ENCODE measurements around the gene ZPLD1. TPM values are rescaled to one million over a fixed set of nuclear protein-coding genes. Genes with fewer than 3 reads are reported as not detected.

ZPLD1 gene
- total RNA-seq, 1 donor from 2014 or later = not detected

- TF ChIP-seq CTCF (IDR thresholded peaks at IDR 0.05) = no peak
- DNase-seq (no peak), ATAC-seq (ENCODE audit: low read depth) (no peak)
- Mint-ChIP-seq H3K36me3 (ENCODE audit: low read depth) (no peaks in the 10 kb centered on the region), H3K27ac (no peak overlapping the region), H3K9me3 (no peaks in the 10 kb centered on the region), H3K4me3 (no peak overlapping the region), H3K4me1 (no peaks in the 10 kb centered on the region), H3K27me3 (peaks cover 16% of the 10 kb centered on the region)
- intact Hi-C loops (cut with micrococcal nuclease) = no loop called here
- CTCF ChIA-PET = interaction anchor here (1.2 kb wide), 1 partner anchor 285 kb away, joined by 4 read pairs; no protein-coding TSS in a partner anchor
- POLR2A ChIA-PET = no interaction called here
Observed at GRCh38 chr3:102514241-102514640, 79.4 kb downstream of the ZPLD1 start.

- ChIA-PET CTCF (no interaction called here), POLR2A (no interaction called here)
- TF ChIP-seq CTCF (IDR thresholded peaks at IDR 0.05) = no peak
- H3K4me1 Mint-ChIP-seq = peaks cover 13% of the 10 kb centered on the region
- H3K4me3 Mint-ChIP-seq = no peak overlapping the region
- peaks cover 28% of the 10 kb centered on the region for H3K27me3 Mint-ChIP-seq
- H3K27ac Mint-ChIP-seq = no peak overlapping the region
- H3K9me3 Mint-ChIP-seq = no peaks in the 10 kb centered on the region
- intact Hi-C loops (cut with micrococcal nuclease) = no loop called here
- no peak for ATAC-seq (ENCODE audit: low read depth)
- H3K36me3 Mint-ChIP-seq (ENCODE audit: low read depth) = no peaks in the 10 kb centered on the region
- no peak for DNase-seq
Observed at GRCh38 chr3:102521246-102521645, 86.4 kb downstream of the ZPLD1 start.

GRCh38 chr3:102525624-102526023, 90.8 kb downstream of the ZPLD1 start:
- Mint-ChIP-seq H3K36me3 (ENCODE audit: low read depth) (no peaks in the 10 kb centered on the region), H3K9me3 (no peaks in the 10 kb centered on the region), H3K4me3 (no peak overlapping the region), H3K27me3 (peaks cover 20% of the 10 kb centered on the region), H3K27ac (no peak overlapping the region), H3K4me1 (peaks cover 15% of the 10 kb centered on the region)
- ATAC-seq (ENCODE audit: low read depth) (no peak), DNase-seq (no peak)
- ChIA-PET POLR2A (no interaction called here), CTCF (interaction anchor here (1.2 to 1.5 kb wide), 3 partner anchors 11 to 300 kb away, joined by 3 to 7 read pairs (median 4); no protein-coding TSS in a partner anchor)
- intact Hi-C loops (cut with micrococcal nuclease) = no loop called here
- TF ChIP-seq CTCF (IDR thresholded peaks at IDR 0.05) = no peak

GRCh38 chr3:102526865-102527264, 92.0 kb downstream of the ZPLD1 start:
- no peaks in the 10 kb centered on the region for H3K9me3 Mint-ChIP-seq

GRCh38 chr3:102528727-102529126, 93.9 kb downstream of the ZPLD1 start:
- no peak for DNase-seq
- ChIA-PET CTCF (interaction anchor here (3.8 kb wide), 1 partner anchor 299 kb away, joined by 18 read pairs; no protein-coding TSS in a partner anchor), POLR2A (no interaction called here)
- TF ChIP-seq CTCF (IDR thresholded peaks at IDR 0.05) = no peak
- Mint-ChIP-seq H3K36me3 (ENCODE audit: low read depth) (no peaks in the 10 kb centered on the region), H3K27ac (no peak overlapping the region), H3K4me3 (no peak overlapping the region), H3K4me1 (peaks cover 14% of the 10 kb centered on the region), H3K27me3 (peaks cover 15% of the 10 kb centered on the region), H3K9me3 (no peaks in the 10 kb centered on the region)
- intact Hi-C loops (cut with micrococcal nuclease) = no loop called here
- no peak for ATAC-seq (ENCODE audit: low read depth)

More at GRCh38 chr3:102526865-102527264, 92.0 kb downstream of the ZPLD1 start:
- Mint-ChIP-seq H3K4me1 (peaks cover 15% of the 10 kb centered on the region), H3K36me3 (ENCODE audit: low read depth) (no peaks in the 10 kb centered on the region), H3K27me3 (peaks cover 19% of the 10 kb centered on the region), H3K27ac (no peak overlapping the region), H3K4me3 (no peak overlapping the region)
- ATAC-seq (ENCODE audit: low read depth) = no peak
- DNase-seq = no peak
- POLR2A ChIA-PET = no interaction called here
- TF ChIP-seq CTCF (IDR thresholded peaks at IDR 0.05) = no peak
- intact Hi-C loops (cut with micrococcal nuclease) = no loop called here
- CTCF ChIA-PET = interaction anchor here (1.2 to 3.8 kb wide), 4 partner anchors 10 to 724 kb away, joined by 3 to 18 read pairs (median 4); no protein-coding TSS in a partner anchor
